Right lobe of liver (tissue), 4 donors: ENCODE measurements around the gene TMEM225B.

Experiments
- CTCF ChIP-seq, 4 donors: fragments of 200-600 bp in 3 of 4; fragments of 450-650 bp in 1 of 4; IDR thresholded peaks; one replicate each; pipeline versions ENCODE4 v1.5.1 to v1.8.0; 2016 to 2022; ENCODE audit warnings: antibody characterized with exemption in 4 of 4, mild to moderate bottlenecking in 2 of 4
- POLR2A ChIP-seq: fragments of 450-650 bp; IDR thresholded peaks from one replicate; pipeline ENCODE4 v1.6.1; 2017; ENCODE audit warnings: antibody characterized with exemption, mild to moderate bottlenecking
- donor health status: DM: no; HTN: no; CAD: no.
- donor health status: DM: no; HTN: no; CAD: no.
- donor health status: DM: no; HTN: yes; CAD: no.

GRCh38 chr7:99653754-99654153, 55.7 kb downstream of the TMEM225B start:
- peak; percentile 49 for TF ChIP-seq POLR2A
- TF ChIP-seq CTCF (IDR thresholded peaks at IDR 0.05): no peak
